Mesenteric fat pad (tissue), 1 donor: ENCODE results near the gene FRA10AC1. TPM values are rescaled to one million over a fixed set of nuclear protein-coding genes. Genes with fewer than 3 reads are reported as not detected.

Experiments used
- DNase-seq: peaks from one replicate; pipeline ENCODE4 v3.0.0-alpha.2; 2020; ENCODE audit warnings: low spot score
- total RNA-seq: library from RNA; stranded (reverse); fragmentation: NEBNext Ultra II Directional; extraction: Animal tissue kit (Norgen Biotek cat#: 25700); gene quantifications from one replicate; pipeline ENCODE4 v1.2.1, GENCODE V29; 2021
- donor health status: DM: yes; HTN: yes; CAD: no.

Gene FRA10AC1
- total RNA-seq, 1 donor from 2014 or later: 18.4 TPM

- DNase-seq: no peak
Observed at GRCh38 chr10:93630625-93631557, 71.5 kb downstream of the FRA10AC1 start.

DNA sequence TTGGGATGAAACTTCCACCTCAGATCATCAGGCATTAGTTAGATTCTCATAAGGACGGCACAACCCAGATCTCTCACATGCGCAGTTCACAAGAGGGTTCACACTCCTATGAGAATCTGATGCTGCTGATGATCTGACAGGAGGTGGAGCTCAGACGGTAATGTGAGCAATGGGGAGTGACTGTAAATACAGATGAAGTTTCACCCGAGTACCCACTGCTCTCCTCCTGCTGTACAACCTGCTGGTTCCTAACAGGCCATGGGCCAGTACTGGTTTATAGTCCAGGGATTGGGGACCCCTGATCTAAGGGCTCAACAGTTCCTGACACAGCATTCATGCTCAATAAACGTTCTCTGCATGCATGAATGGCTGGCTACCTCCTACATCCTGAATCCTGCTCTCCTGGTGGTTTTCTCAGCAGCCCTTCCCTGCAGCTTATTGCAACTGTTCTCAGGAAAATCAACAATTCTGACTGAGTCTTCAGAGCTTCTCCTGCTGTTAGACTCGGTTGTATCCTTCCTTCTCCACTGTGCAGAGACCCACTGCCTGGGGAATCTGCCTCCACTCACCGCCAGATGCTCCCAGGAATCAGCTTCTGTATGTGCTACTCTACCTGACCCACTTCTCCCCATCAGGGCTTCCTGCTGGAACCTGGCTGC is 72.6 kb downstream of the FRA10AC1 start:
- no peak for DNase-seq

GRCh38 chr10:93628858-93629257 is 73.5 kb downstream of the FRA10AC1 start:
- no peak for DNase-seq

- no peak for DNase-seq
Observed at GRCh38 chr10:93622942-93623341, 79.5 kb downstream of the FRA10AC1 start.

GRCh38 chr10:93620925-93621324 is 81.5 kb downstream of the FRA10AC1 start:
- DNase-seq: no peak

Other genes with a start within 250 kb of the FRA10AC1 start
- gene MYOF, start 220.3 kb downstream of the FRA10AC1 start, total RNA-seq: 87.8 TPM
- gene CEP55, start 206.0 kb downstream of the FRA10AC1 start, total RNA-seq: 0.16 TPM
- gene FFAR4, start 135.9 kb downstream of the FRA10AC1 start, total RNA-seq: 2.3 TPM
- gene RBP4, start 101.4 kb downstream of the FRA10AC1 start, total RNA-seq: 977 TPM
- gene PDE6C, start 90.1 kb downstream of the FRA10AC1 start, total RNA-seq: not detected
- gene LGI1, start 55.3 kb upstream of the FRA10AC1 start, total RNA-seq: not detected
- gene SLC35G1, start 191.4 kb upstream of the FRA10AC1 start, total RNA-seq: 6.2 TPM